Progenitor cell of endocrine pancreas (in vitro differentiated cells): Measurements from ENCODE around the gene FN1. TPM values are rescaled to one million over a fixed set of nuclear protein-coding genes. Genes with fewer than 3 reads are reported as not detected.
A peak's percentile ranks its signal among the peaks of the same experiment; 100 is the strongest.

Experiments
- DNase-seq: peaks from one replicate; pipeline ENCODE4 v3.0.0; 2021; ENCODE audit warnings: low spot score; ENCODE audit not compliant: unreplicated experiment
- H3K27ac Mint-ChIP-seq: 2 replicates; pipeline ENCODE4 v1.8.0; 2021; ENCODE audit warnings: mild to moderate bottlenecking, moderate library complexity, mixed read lengths
- H3K27me3 Mint-ChIP-seq: 2 replicates; pipeline ENCODE4 v1.8.0; 2021; ENCODE audit warnings: mixed read lengths
- H3K36me3 Mint-ChIP-seq: 2 replicates; pipeline ENCODE4 v1.8.0; 2022; ENCODE audit warnings: mixed read lengths; ENCODE audit not compliant: insufficient read depth
- H3K4me1 Mint-ChIP-seq: 2 replicates; pipeline ENCODE4 v1.8.0; 2021; ENCODE audit warnings: low read depth, mixed read lengths
- H3K4me3 Mint-ChIP-seq: 2 replicates; pipeline ENCODE4 v1.8.0; 2021; ENCODE audit warnings: low read depth, mild to moderate bottlenecking, moderate library complexity, mixed read lengths
- H3K9me3 Mint-ChIP-seq: 2 replicates; pipeline ENCODE4 v1.8.0; 2021; ENCODE audit warnings: low read depth, mixed read lengths
- total RNA-seq: library from RNA; stranded (reverse); gene quantifications from 2 replicates; pipeline ENCODE4 v1.2.1, GENCODE V29; 2021
- TF ChIP-seq, protein P1 (sequence below): fragments of 200-600 bp; sonication (generic); IDR thresholded peaks from one replicate; pipeline ENCODE4 v1.5.0; 2021; ENCODE audit warnings: antibody characterized with exemption, mild to moderate bottlenecking; ENCODE audit not compliant: unreplicated experiment

The FN1 gene
- total RNA-seq, 1 donor from 2014 or later: 2,744 TPM

DNA sequence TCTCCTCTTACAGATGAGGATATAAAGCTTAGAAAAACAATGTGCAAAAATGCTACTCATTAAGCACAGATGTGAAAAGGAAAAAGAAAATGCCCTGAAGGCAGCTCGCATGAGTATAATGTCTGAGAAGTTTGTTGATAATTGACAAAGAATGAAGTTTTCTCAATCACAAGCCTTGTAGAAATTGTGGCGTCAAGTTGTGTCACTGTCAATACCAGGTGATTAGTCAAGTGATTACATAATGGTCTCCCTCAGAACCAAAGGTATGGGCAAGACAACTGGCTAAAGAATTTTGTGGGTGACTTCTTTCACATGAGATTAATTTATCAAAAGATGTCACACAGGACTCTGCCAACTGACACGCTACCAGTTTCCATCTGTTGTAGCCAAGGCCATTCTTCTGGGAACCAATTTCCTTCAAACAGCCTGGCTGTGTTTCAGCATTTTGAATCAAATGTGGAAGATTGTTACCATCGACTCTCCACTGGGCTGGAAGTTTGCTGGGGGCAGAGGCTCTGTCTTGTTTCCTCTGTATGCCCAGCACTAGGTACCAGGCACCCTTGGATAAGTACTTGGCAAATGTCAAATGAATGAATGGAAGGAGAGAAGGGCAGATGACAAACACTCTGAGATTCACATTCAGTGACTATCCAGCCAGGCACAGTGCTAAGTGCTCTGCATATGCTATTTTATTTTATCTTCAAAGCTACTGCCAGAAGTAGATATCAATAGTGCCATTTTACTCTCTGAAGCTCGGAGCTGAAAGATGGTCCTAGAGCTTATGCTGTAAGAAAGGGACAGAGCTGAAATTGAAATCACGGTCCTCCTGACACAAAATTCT is 5.9 kb upstream of the FN1 start:
- DNase-seq: no peak
- H3K27ac Mint-ChIP-seq: peak overlapping the region; percentile 36

DNA sequence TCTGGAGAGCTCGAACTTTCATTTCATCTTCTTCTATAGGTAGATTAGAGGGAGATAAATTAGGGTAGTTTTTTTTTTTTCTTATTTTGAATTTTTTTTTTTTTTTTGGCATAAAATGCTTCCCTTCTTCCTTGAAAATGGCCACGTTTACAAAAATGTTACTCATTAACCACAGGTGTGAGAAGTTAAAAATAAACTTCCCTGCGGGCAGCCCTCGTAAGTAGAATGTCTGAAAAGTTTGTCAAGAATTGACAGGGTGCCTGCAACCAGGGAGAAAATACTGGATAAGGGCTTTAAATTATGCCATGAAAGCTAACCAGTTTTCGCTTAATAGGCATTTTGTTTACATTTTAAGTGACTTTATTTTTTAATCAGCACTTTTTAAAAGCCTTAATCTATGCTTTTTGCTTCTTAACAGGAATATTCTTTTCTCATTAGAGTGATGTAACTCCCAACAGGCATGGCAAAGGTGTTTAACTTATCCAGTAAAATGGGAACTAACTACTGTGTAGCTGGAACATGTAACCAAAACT is 4.2 kb upstream of the FN1 start:
- TF ChIP-seq, protein P1, sequence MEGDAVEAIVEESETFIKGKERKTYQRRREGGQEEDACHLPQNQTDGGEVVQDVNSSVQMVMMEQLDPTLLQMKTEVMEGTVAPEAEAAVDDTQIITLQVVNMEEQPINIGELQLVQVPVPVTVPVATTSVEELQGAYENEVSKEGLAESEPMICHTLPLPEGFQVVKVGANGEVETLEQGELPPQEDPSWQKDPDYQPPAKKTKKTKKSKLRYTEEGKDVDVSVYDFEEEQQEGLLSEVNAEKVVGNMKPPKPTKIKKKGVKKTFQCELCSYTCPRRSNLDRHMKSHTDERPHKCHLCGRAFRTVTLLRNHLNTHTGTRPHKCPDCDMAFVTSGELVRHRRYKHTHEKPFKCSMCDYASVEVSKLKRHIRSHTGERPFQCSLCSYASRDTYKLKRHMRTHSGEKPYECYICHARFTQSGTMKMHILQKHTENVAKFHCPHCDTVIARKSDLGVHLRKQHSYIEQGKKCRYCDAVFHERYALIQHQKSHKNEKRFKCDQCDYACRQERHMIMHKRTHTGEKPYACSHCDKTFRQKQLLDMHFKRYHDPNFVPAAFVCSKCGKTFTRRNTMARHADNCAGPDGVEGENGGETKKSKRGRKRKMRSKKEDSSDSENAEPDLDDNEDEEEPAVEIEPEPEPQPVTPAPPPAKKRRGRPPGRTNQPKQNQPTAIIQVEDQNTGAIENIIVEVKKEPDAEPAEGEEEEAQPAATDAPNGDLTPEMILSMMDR: no peak

More for the DNA sequence above, 5.9 kb upstream of the FN1 start:
- Mint-ChIP-seq H3K4me3 (no peak overlapping the region), H3K9me3 (peaks cover 3% of the 10 kb centered on the region), H3K36me3 (no peaks in the 10 kb centered on the region), H3K4me1 (peaks cover 34% of the 10 kb centered on the region), H3K27me3 (no peaks in the 10 kb centered on the region)
- TF ChIP-seq, protein P1: no peak

DNA sequence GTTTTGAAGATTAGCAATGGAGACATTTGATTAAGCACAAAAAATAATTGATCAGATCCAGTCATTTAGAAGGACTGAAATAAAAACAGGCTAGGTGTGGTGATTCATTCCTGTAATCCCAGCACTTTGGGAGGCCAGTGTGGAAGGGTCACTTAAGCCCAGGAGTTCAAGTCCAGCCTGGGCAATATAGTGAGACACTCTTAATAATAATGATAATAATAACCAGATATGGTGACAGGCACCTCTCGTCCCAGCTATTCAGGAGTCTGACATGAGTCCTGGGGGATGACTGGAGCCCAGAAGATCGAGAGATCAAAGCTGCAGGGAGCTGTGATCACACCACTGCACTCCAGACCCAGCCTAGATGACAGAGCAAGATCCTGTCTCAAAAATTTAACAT is 3.5 kb upstream of the FN1 start:
- TF ChIP-seq, protein P1: no peak
- no peak overlapping the region for H3K4me3 Mint-ChIP-seq
- peaks cover 3% of the 10 kb centered on the region for H3K9me3 Mint-ChIP-seq
- DNase-seq: no peak
- peaks cover 37% of the 10 kb centered on the region for H3K4me1 Mint-ChIP-seq
- no peaks in the 10 kb centered on the region for H3K27me3 Mint-ChIP-seq
- peaks cover 4% of the 10 kb centered on the region for H3K36me3 Mint-ChIP-seq
- H3K27ac Mint-ChIP-seq: no peak overlapping the region

More for the DNA sequence above, 4.2 kb upstream of the FN1 start:
- H3K27me3 Mint-ChIP-seq: no peaks in the 10 kb centered on the region
- DNase-seq: no peak
- no peak overlapping the region for H3K4me3 Mint-ChIP-seq
- peaks cover 3% of the 10 kb centered on the region for H3K9me3 Mint-ChIP-seq
- H3K27ac Mint-ChIP-seq: no peak overlapping the region
- H3K4me1 Mint-ChIP-seq: peaks cover 35% of the 10 kb centered on the region
- no peaks in the 10 kb centered on the region for H3K36me3 Mint-ChIP-seq

DNA sequence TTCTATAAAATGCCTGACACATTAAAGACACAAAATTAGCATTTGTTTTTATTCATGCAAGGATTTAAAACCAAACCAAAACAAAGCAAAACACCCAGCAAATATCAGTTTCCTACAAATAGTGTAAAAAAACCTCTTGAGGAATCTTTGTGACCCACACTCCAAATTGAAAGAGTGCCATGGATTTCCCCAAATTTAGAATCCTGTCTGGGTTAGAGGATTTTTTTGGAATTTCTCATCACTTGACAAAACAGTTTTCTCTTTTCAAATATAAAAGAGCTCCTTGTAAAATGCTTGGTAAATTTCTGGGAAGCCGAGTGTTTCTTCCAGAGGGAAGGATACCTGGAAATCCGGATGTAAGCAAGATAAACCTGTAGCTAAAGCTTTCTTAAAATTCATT is 1.7 kb upstream of the FN1 start:
- no peak for DNase-seq
- peaks cover 49% of the 10 kb centered on the region for H3K4me1 Mint-ChIP-seq
- H3K4me3 Mint-ChIP-seq: peak overlapping the region; percentile 10
- H3K27me3 Mint-ChIP-seq: no peaks in the 10 kb centered on the region
- H3K27ac Mint-ChIP-seq: no peak overlapping the region
- TF ChIP-seq, protein P1: no peak
- no peaks in the 10 kb centered on the region for H3K9me3 Mint-ChIP-seq
- peaks cover 17% of the 10 kb centered on the region for H3K36me3 Mint-ChIP-seq

DNA sequence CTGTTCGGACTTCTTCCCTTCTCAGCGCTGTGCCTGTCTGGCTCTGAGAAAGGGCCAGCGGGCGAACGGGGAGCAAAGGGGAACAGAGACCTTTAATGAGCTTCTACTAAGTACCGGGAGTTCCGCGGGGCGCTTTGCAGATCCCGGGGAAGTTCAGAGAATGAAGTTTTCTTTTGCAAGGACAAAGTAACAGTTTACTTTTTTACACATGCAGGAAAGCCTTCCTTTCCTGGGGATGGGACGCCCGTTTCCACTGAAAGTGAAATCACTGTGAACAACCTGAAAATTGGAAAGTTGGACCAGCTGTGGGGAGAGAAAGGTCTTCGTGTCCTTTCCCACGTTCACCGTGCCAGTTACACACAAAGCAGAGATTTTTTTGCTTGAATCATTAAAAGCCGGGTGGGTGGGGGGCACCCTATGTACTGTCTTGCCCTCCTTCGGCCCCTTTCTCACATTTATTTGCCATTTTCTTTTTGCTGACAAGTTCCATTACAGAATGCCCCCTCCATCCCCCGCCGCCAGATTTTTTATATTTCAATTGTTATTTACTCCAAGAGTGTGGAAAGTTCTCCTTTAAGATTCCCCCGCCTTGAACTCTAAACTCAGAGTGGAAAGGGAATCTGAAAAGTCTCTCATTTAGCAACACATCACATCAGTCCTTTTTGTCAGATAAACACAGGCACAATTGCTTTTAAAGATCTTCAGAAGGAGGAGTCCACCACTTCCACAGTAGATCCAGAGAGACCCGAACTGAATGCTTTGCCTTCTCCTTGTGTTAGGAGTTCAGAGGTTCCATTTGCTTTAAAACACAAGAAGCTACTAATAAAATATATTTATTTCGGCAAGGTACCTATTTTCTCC is 1.1 kb upstream of the FN1 start:
- peak overlapping the region; percentile 99 for H3K27ac Mint-ChIP-seq
- H3K4me3 Mint-ChIP-seq: peak overlapping the region; percentile 92
- no peaks in the 10 kb centered on the region for H3K27me3 Mint-ChIP-seq
- peaks cover 21% of the 10 kb centered on the region for H3K36me3 Mint-ChIP-seq
- H3K9me3 Mint-ChIP-seq: no peaks in the 10 kb centered on the region
- no peak for DNase-seq
- peaks cover 50% of the 10 kb centered on the region for H3K4me1 Mint-ChIP-seq
- TF ChIP-seq, protein P1: no peak
